Pancreas (tissue), 10 donors: Measurements from ENCODE around the gene PPM1M. TPM values are rescaled to one million over a fixed set of nuclear protein-coding genes. Genes with fewer than 3 reads are reported as not detected.

Experiments
- ATAC-seq, 4 donors: fragments of 200-7000 bp; cut with Tn5 transposase; one replicate each; pipeline versions ENCODE4 v1.8.0 to v1.9.1; 2020; ENCODE audit warnings: mild to moderate bottlenecking in 4 of 4, moderate library complexity in 4 of 4
- DNase-seq, 6 donors: peaks; one replicate each; pipeline ENCODE4 v3.0.0-alpha.2; 2020
- FAIRE-seq: peaks from 2 replicates; lab custom pipeline; 2012; peaks lifted over from hg19 to GRCh38; lab: Jason Lieb, UNC
- H3K27ac ChIP-seq, 4 donors: fragments of 200-600 bp; sonication (generic); 1 replicate in 3 of 4; 2 replicates in 1 of 4; pipeline versions ENCODE4 v1.5.0 to v1.8.0; 2020
- H3K27me3 ChIP-seq, 4 donors: fragments of 200-600 bp; one replicate each; pipeline ENCODE4 v1.8.0; 2021
- H3K36me3 ChIP-seq, 3 donors: fragments of 200-600 bp; sonication (generic) in 1 of 3; one replicate each; pipeline versions ENCODE4 v1.5.0 to v1.8.0; 2020 to 2021
- H3K4me1 ChIP-seq, 3 donors: fragments of 200-600 bp; one replicate each; pipeline ENCODE4 v1.8.0; 2021
- H3K4me3 ChIP-seq, 4 donors: fragments of 200-600 bp; sonication (generic) in 2 of 4; one replicate each; pipeline versions ENCODE4 v1.5.0 to v1.8.0; 2020 to 2021
- H3K9me3 ChIP-seq, 4 donors: fragments of 200-600 bp; one replicate each; pipeline ENCODE4 v1.8.0; 2021
- CTCF ChIP-seq, 4 donors: fragments of 200-600 bp; sonication (generic) in 3 of 4; IDR thresholded peaks; one replicate each; pipeline versions ENCODE4 v1.5.0 to v1.8.0; 2021; ENCODE audit warnings: antibody characterized with exemption in 4 of 4
- WGBS, 2 donors: extraction: QIAGEN DNeasy Blood & Tissue Kit; methylation state at CpG; one replicate each; pipeline ENCODE4 v1.1.7; 2013; 5-methylcytosine and 5-hydroxymethylcytosine counted together
- intact Hi-C, 3 donors: fragments of 100-400 bp; cut with DNase I; formaldehyde crosslinking; loops; one replicate each; pipeline versions ENCODE4 v1.11.1 to v1.14.2; 2022
- polyA plus RNA-seq, 2 donors: library from polyadenylated mRNA; stranded (reverse); fragments of 200-250 nt; gene quantifications; one replicate each; pipeline ENCODE4 v1.2.3, GENCODE V29; 2013
- total RNA-seq, 6 donors: library from RNA; stranded (reverse); fragmentation: NEBNext Ultra II Directional in 4 of 6; extraction: Animal tissue kit (Norgen Biotek cat#: 25700) in 4 of 6; gene quantifications; one replicate each; pipeline versions ENCODE4 v1.2.1 to v1.2.4, GENCODE V29; 2021 to 2023
- donor health status: healthy with polysubstance abuse.
- donor health status: DM: no; HTN: no; CAD: no; lungs with moderate emphysema.
- donor health status: DM: no; HTN: no; CAD: no.
- donor health status: control.
- donor health status: control.
- donor health status: Bipolar disorder and iron deficiency.
- donor health status: DM: yes; HTN: yes; CAD: no.
- donor health status: DM: no; HTN: no; CAD: no.
- donor health status: DM: no; HTN: no; CAD: no.
- donor health status: DM: yes; HTN: yes; CAD: no.

The PPM1M gene
- total and polyA plus RNA-seq, 8 donors, result 4.0 to 15.2 (median 7.7) TPM

- DNase-seq (peak in 1 of 6 donors; percentile 33), FAIRE-seq (no peak), ATAC-seq (peak in 3 of 4 donors; percentile 5 to 14 (median 6))
- intact Hi-C loops, result no loop called here
- WGBS, 2 donors, result 89 to 91% methylated on average over 14 of the region's 14 CpGs
- Histone ChIP-seq H3K4me1 (peaks cover 0 to 3% (median 0%) of the 10 kb centered on the region in 3 donors), H3K4me3 (peak overlapping the region in 1 of 4 donors; percentile 59), H3K27me3 (no peaks in the 10 kb centered on the region), H3K27ac (peak overlapping the region in 3 of 4 donors; percentile 46 to 64 (median 60)), H3K9me3 (no peaks in the 10 kb centered on the region), H3K36me3 (no peaks in the 10 kb centered on the region)
- no peak for TF ChIP-seq CTCF (IDR thresholded peaks at IDR 0.05)
These were observed 1.3 kb downstream of the PPM1M start for GRCh38 chr3:52246728-52247408.

GRCh38 chr3:52247409-52248164, 2.0 kb downstream of the PPM1M start:
- no peak for TF ChIP-seq CTCF (IDR thresholded peaks at IDR 0.05)
- FAIRE-seq (no peak), ATAC-seq (no peak), DNase-seq (no peak)
- Histone ChIP-seq H3K27me3 (no peaks in the 10 kb centered on the region), H3K4me1 (peaks cover 0 to 3% (median 0%) of the 10 kb centered on the region in 3 donors), H3K4me3 (no peak overlapping the region), H3K9me3 (no peaks in the 10 kb centered on the region), H3K36me3 (no peaks in the 10 kb centered on the region), H3K27ac (no peak overlapping the region)
- WGBS, 2 donors, result 92 to 94% methylated on average over 7 of the region's 7 CpGs
- intact Hi-C loops, result no loop called here

- Histone ChIP-seq H3K27me3 (no peaks in the 10 kb centered on the region), H3K4me1 (peaks cover 0 to 3% (median 0%) of the 10 kb centered on the region in 3 donors), H3K36me3 (peaks cover 0 to 2% (median 0%) of the 10 kb centered on the region in 3 donors), H3K4me3 (no peak overlapping the region), H3K27ac (no peak overlapping the region), H3K9me3 (no peaks in the 10 kb centered on the region)
- no peak for TF ChIP-seq CTCF (IDR thresholded peaks at IDR 0.05)
- no peak for ATAC-seq
- intact Hi-C loops, result no loop called here
- no peak for FAIRE-seq
- no peak for DNase-seq
- 92 to 94% methylated on average over 10 of the region's 10 CpGs for WGBS, 2 donors
These were observed 2.6 kb downstream of the PPM1M start for GRCh38 chr3:52248165-52248541.

- DNase-seq, result peak in 3 of 6 donors; percentile 33 to 86 (median 66)
- Histone ChIP-seq H3K27me3 (no peaks in the 10 kb centered on the region), H3K27ac (no peak overlapping the region), H3K4me1 (peaks cover 0 to 3% (median 0%) of the 10 kb centered on the region in 3 donors), H3K9me3 (no peaks in the 10 kb centered on the region), H3K36me3 (peaks cover 0 to 10% (median 3%) of the 10 kb centered on the region in 3 donors), H3K4me3 (no peak overlapping the region)
- intact Hi-C loops, result no loop called here
- WGBS, 2 donors, result 73 to 78% methylated on average over 10 of the region's 10 CpGs
- FAIRE-seq, result no peak
- ATAC-seq, result no peak
- no peak for TF ChIP-seq CTCF (IDR thresholded peaks at IDR 0.05)
These were observed 3.4 kb downstream of the PPM1M start for GRCh38 chr3:52248816-52249547.
